ENCODE results near the gene IDH2. TPM values are rescaled to one million over a fixed set of nuclear protein-coding genes. Genes with fewer than 3 reads are reported as not detected.

Gene IDH2
- total and polyA plus RNA-seq, 2 of the 13 experiments (the other 11 are each of a cell fraction or from before 2014, with no cell fraction given), result 121 to 145 TPM

GRCh38 chr15:90126596-90127435 is 24.5 kb upstream of the IDH2 start (continued):
- peak; percentile 55 for TF ChIP-seq MAX (IDR thresholded peaks at IDR 0.05)
- TF ChIP-seq MLX (CRISPR knock-in tag; IDR thresholded peaks at IDR 0.05), result peak; percentile 96
- TF ChIP-seq EEA1 (CRISPR knock-in tag; IDR thresholded peaks at IDR 0.05; ENCODE audit: borderline replicate concordance), result no peak
- no peak for TF ChIP-seq ATF5 (CRISPR knock-in tag; IDR thresholded peaks at IDR 0.05; ENCODE audit: low read depth)
- TF ChIP-seq HOXD1 (CRISPR knock-in tag; IDR thresholded peaks at IDR 0.05), result peak; percentile 47; the same call in 1 of the 2 replicates
- 0 out of 2 replicates have a peak, but pooled peaks have one; percentile 29 for TF ChIP-seq ZBTB7A (CRISPR knock-in tag; IDR thresholded peaks at IDR 0.05)
- no peak for TF ChIP-seq ZNF382 (CRISPR knock-in tag; IDR thresholded peaks at IDR 0.05; ENCODE audit: borderline replicate concordance)
- no peak for TF ChIP-seq ZNF841 (CRISPR knock-in tag; IDR thresholded peaks at IDR 0.05; ENCODE audit: borderline replicate concordance)
- TF ChIP-seq ZBTB37 (CRISPR knock-in tag; IDR thresholded peaks at IDR 0.05), result peak; percentile 39; the same call in 1 of the 2 replicates
- no peak for TF ChIP-seq PRPF4 (IDR thresholded peaks at IDR 0.05; ENCODE audit: low read depth, low read length, poor library complexity, severe bottlenecking)
- TF ChIP-seq SALL1 (CRISPR knock-in tag; IDR thresholded peaks at IDR 0.05), result peak; percentile 83
- no peak for TF ChIP-seq ZFAT (CRISPR knock-in tag; conservative IDR thresholded peaks at IDR 0.05)
- TF ChIP-seq NFE2 (CRISPR knock-in tag; IDR thresholded peaks at IDR 0.05), result no peak
- no peak for TF ChIP-seq TIGD3 (CRISPR knock-in tag; IDR thresholded peaks at IDR 0.05; ENCODE audit: borderline replicate concordance)
- TF ChIP-seq ZNF274 (CRISPR knock-in tag; IDR thresholded peaks at IDR 0.05), result no peak
- peak; percentile 44; the same call in 1 of the 2 replicates for TF ChIP-seq ZNF292 (CRISPR knock-in tag; IDR thresholded peaks at IDR 0.05; ENCODE audit: borderline replicate concordance, low read depth)
- peak; percentile 53; the same call in 1 of the 2 replicates for TF ChIP-seq ZNF609 (CRISPR knock-in tag; IDR thresholded peaks at IDR 0.05; ENCODE audit: borderline replicate concordance)
- TF ChIP-seq CREBL2 (CRISPR knock-in tag; IDR thresholded peaks at IDR 0.05; ENCODE audit: borderline replicate concordance), result no peak
- TF ChIP-seq ZNF558 (CRISPR knock-in tag; IDR thresholded peaks at IDR 0.05; ENCODE audit: borderline replicate concordance), result peak; percentile 57; the same call in 1 of the 2 replicates
